ENCODE results near the gene RTF1. TPM values are rescaled to one million over a fixed set of nuclear protein-coding genes. Genes with fewer than 3 reads are reported as not detected.

The RTF1 gene
- total and polyA plus RNA-seq, 2 experiments from 2014 or later: 39.7 to 89.1 TPM

DNA sequence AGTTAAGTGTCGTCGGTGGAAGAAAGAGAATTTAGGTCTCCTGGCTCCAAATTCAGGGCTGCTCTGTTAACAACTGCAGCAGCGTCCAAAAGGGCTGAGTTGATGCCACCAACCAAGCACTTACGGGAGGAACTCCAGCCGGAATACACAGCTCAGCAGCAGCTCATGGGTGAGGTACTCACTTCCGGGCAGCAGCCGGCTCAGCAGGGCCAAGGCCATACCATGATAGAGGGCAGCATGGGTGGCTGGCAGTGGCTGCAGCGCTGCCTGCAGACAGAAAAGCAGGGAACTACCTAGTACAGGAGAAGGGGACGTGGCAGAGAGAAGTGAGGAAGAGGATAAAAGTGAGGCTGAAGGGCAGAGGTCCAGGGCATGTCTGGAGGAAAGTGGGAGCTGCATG is 104.7 kb downstream of the RTF1 start:
- no peaks in the 10 kb centered on the region for H3K27me3 ChIP-seq
- H3K27ac ChIP-seq: no peak overlapping the region
- TF ChIP-seq CTCF (IDR thresholded peaks at IDR 0.05; ENCODE audit: low read depth, low read length): no peak
- H3K9me3 ChIP-seq (ENCODE audit: low read depth): no peaks in the 10 kb centered on the region
- H3K4me1 ChIP-seq (ENCODE audit: low read depth): no peaks in the 10 kb centered on the region
- no peak overlapping the region for H3K4me3 ChIP-seq
- peaks cover 14% of the 10 kb centered on the region for H3K36me3 ChIP-seq
- DNase-seq (ENCODE audit: low read depth in 1 of 2, low spot score in 1 of 2): no peak

DNA sequence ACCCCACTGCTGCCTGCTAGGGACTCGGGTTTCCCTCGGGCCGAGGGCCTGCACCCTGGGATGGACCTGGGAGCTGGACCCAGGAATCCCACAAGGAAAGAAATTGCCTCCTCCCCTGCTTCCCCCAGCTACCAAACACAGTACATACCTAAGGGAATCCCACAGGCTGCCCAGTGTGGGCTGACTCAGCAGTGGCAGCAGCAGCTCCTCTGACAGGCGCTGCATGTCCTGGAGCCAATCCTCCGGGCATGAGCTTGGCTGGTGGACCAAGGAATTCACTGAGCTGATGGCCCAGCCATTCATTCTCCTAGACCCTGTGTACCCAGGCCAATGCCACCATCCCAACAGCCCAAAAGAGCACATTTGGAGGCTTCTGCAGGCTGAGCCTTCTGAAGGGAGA is 106.2 kb downstream of the RTF1 start:
- Histone ChIP-seq H3K4me3 (no peak overlapping the region), H3K27me3 (no peaks in the 10 kb centered on the region), H3K4me1 (ENCODE audit: low read depth) (no peaks in the 10 kb centered on the region), H3K27ac (no peak overlapping the region), H3K9me3 (ENCODE audit: low read depth) (no peaks in the 10 kb centered on the region), H3K36me3 (peaks cover 17% of the 10 kb centered on the region)
- TF ChIP-seq CTCF (IDR thresholded peaks at IDR 0.05; ENCODE audit: low read depth, low read length): no peak
- DNase-seq (ENCODE audit: low read depth in 1 of 2, low spot score in 1 of 2): no peak

DNA sequence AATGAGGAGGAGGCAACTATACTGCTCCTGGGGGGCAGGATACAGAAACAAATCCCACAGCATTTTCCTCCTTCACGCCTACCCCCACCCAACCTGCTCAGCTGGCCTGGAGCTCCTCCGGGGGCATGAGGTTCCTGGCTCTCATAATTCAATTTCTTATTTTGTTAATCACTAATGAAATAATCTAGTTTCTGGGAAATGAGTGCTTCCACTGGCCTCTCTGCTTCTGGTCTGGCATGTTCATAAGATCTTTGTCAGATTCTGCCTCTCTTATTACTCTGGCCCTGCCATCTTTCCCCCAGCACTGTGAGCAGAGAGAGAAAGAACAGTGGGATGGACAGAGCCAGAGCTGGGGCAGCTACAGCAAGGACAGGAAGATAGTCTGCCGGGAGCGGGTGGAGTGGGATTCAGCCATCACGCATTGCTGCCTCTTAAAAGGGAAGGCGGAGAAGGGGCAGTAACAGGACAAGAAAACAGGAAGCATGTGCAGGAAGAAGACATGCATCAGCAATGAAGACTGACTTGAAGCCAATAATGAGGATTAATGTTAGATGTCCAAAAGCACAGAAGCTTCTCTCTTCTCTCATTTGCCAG is 113.6 kb downstream of the RTF1 start:
- H3K27ac ChIP-seq: no peak overlapping the region
- H3K27me3 ChIP-seq: no peaks in the 10 kb centered on the region
- DNase-seq (ENCODE audit: low read depth in 1 of 2, low spot score in 1 of 2): no peak
- peaks cover 34% of the 10 kb centered on the region for H3K36me3 ChIP-seq
- TF ChIP-seq CTCF (IDR thresholded peaks at IDR 0.05; ENCODE audit: low read depth, low read length): no peak
- H3K9me3 ChIP-seq (ENCODE audit: low read depth): no peaks in the 10 kb centered on the region
- H3K4me1 ChIP-seq (ENCODE audit: low read depth): no peaks in the 10 kb centered on the region
- H3K4me3 ChIP-seq: no peak overlapping the region

Other genes starting within 250 kb of the RTF1 start
- not detected in 2 replicates for gene EXD1, start 186.3 kb upstream of the RTF1 start, total RNA-seq
- gene EXD1, start 186.3 kb upstream of the RTF1 start, polyA plus RNA-seq: not detected in 2 replicates
- 233 and 310 TPM in 2 replicates for gene CHP1, start 185.8 kb upstream of the RTF1 start, total RNA-seq
- gene CHP1, start 185.8 kb upstream of the RTF1 start, polyA plus RNA-seq: 32.9 and 37.0 TPM in 2 replicates
- 8.0 and 19.8 TPM in 2 replicates for gene OIP5, start 84.5 kb upstream of the RTF1 start, total RNA-seq
- gene OIP5, start 84.5 kb upstream of the RTF1 start, polyA plus RNA-seq: 8.4 and 30.2 TPM in 2 replicates
- gene NUSAP1, start 84.2 kb upstream of the RTF1 start, total RNA-seq: 37.1 and 198 TPM in 2 replicates
- 28.5 and 173 TPM in 2 replicates for gene NUSAP1, start 84.2 kb upstream of the RTF1 start, polyA plus RNA-seq
- gene NDUFAF1, start 14.6 kb upstream of the RTF1 start, total RNA-seq: 27.7 and 40.0 TPM in 2 replicates
- 45.4 and 49.5 TPM in 2 replicates for gene NDUFAF1, start 14.6 kb upstream of the RTF1 start, polyA plus RNA-seq
- gene ITPKA, start 76.8 kb downstream of the RTF1 start, total RNA-seq: 6.0 and 6.9 TPM in 2 replicates
- 1.4 and 6.4 TPM in 2 replicates for gene ITPKA, start 76.8 kb downstream of the RTF1 start, polyA plus RNA-seq
- gene LTK, start 96.7 kb downstream of the RTF1 start, total RNA-seq: 2.6 and 3.7 TPM in 2 replicates
- 3.0 and 4.4 TPM in 2 replicates for gene LTK, start 96.7 kb downstream of the RTF1 start, polyA plus RNA-seq
- gene RPAP1, start 127.2 kb downstream of the RTF1 start, total RNA-seq: 37.1 and 46.9 TPM in 2 replicates
- gene RPAP1, start 127.2 kb downstream of the RTF1 start, polyA plus RNA-seq: 37.2 and 40.7 TPM in 2 replicates
- 13.2 and 17.2 TPM in 2 replicates for gene TYRO3, start 142.1 kb downstream of the RTF1 start, total RNA-seq
- gene TYRO3, start 142.1 kb downstream of the RTF1 start, polyA plus RNA-seq: 22.7 and 26.3 TPM in 2 replicates
- gene MGA, start 243.3 kb downstream of the RTF1 start, total RNA-seq: 22.7 and 48.8 TPM in 2 replicates
- gene MGA, start 243.3 kb downstream of the RTF1 start, polyA plus RNA-seq: 17.7 and 23.2 TPM in 2 replicates